ENCODE results near the gene SLC46A2. TPM values are rescaled to one million over a fixed set of nuclear protein-coding genes. Genes with fewer than 3 reads are reported as not detected.

The SLC46A2 gene
- total and polyA plus RNA-seq, 2 of the 8 experiments (the other 6 are each of a cell fraction or from before 2014, with no cell fraction given) = 0.03 TPM; not detected in 1

DNA sequence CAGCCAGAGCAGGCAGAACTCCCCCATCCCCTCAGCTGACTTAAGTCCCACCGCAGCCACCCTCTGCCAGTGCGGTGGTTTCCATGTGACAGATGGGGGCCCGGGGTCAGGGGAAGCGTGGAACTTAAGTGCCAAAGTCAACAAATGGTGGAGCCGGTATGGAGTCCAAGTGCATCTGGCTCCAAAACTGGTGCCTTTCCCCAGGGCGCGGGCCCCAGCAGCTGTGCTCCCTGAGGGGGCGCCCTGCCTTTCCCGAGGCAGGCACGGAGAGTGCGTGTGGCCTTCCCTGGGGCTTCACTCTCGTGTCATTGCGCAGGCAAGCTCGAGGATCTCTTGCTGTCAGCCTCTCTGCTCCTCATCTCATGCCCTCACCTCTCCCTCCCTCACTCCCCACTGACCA is 33.8 kb downstream of the SLC46A2 start:
- Histone ChIP-seq H2BK20ac (ENCODE audit: low read length) (no peak overlapping the region), H3K23me2 (ENCODE audit: low read depth, low read length) (no peaks in the 10 kb centered on the region; the same call in 1 of the 2 replicates), H3K4me2 (ENCODE audit: insufficient read depth in 1 of 2, low read depth in 2 of 2, low read length in 2 of 2) (no peak overlapping the region), H3K56ac (replicated peaks; ENCODE audit: insufficient read length, low read depth, low read length) (no peak overlapping the region), H3K36me3 (ENCODE audit: control insufficient read depth in 2 of 4, insufficient read depth in 4 of 4, low read length in 3 of 4) (no peaks in the 10 kb centered on the region; a peak in 1 of 8 replicates), H4K5ac (ENCODE audit: insufficient read length, low read depth, low read length) (no peak overlapping the region), H3K18ac (ENCODE audit: extremely low read depth, low read length) (no peak overlapping the region), H4K91ac (replicated peaks; ENCODE audit: insufficient read length, low read length) (no peak overlapping the region), H3K79me1 (ENCODE audit: low read depth, low read length) (peaks cover 2% of the 10 kb centered on the region; the same call in 1 of the 2 replicates), H3K4me3 (ENCODE audit: extremely low read depth in 1 of 4, insufficient read depth in 2 of 4, low read depth in 3 of 4, low read length in 4 of 4) (no peak overlapping the region), H3K9ac (replicated peaks in 1 of 4; ENCODE audit: extremely low read depth in 1 of 4, low read depth in 3 of 4, low read length in 3 of 4) (no peak overlapping the region), H4K20me1 (replicated peaks in 1 of 2; ENCODE audit: control insufficient read depth in 1 of 2, insufficient read depth in 2 of 2, low read length in 2 of 2) (peaks cover 0 to 5% of the 10 kb centered on the region in 2 experiments), H2BK120ac (replicated peaks; ENCODE audit: low read depth, low read length) (no peak overlapping the region), H3K14ac (ENCODE audit: insufficient read length) (no peak overlapping the region), H4K8ac (ENCODE audit: extremely low read depth, insufficient read depth, low read length) (no peak overlapping the region), H2BK15ac (ENCODE audit: low read length) (no peak overlapping the region), H2BK5ac (ENCODE audit: low read depth, low read length) (no peak overlapping the region), H3K27me3 (replicated peaks in 1 of 4; ENCODE audit: control insufficient read depth in 3 of 4, extremely low read depth in 1 of 4, insufficient read depth in 3 of 4, low read length in 3 of 4) (no peaks in the 10 kb centered on the region), H3K79me2 (ENCODE audit: control insufficient read depth in 1 of 2, insufficient read depth in 2 of 2, low read length in 2 of 2) (no peaks in the 10 kb centered on the region), H3K23ac (ENCODE audit: insufficient read length) (no peak overlapping the region), H3K27ac (ENCODE audit: low read depth, low read length) (no peak overlapping the region), H3K4ac (replicated peaks; ENCODE audit: insufficient read length, low read depth, low read length) (no peak overlapping the region), H2AK5ac (ENCODE audit: low read depth, low read length) (no peak overlapping the region), H3K9me3 (ENCODE audit: insufficient read depth in 2 of 2, low read depth in 1 of 2, low read length in 1 of 2) (no peaks in the 10 kb centered on the region), H3K4me1 (replicated peaks in 1 of 4; ENCODE audit: control insufficient read depth in 3 of 4, insufficient read depth in 4 of 4, low read length in 3 of 4) (no peaks in the 10 kb centered on the region; a peak in 2 of 7 replicates), H2AFZ (ENCODE audit: low read length) (no peak overlapping the region), H2BK12ac (ENCODE audit: low read depth, low read length) (no peak overlapping the region)
- 91% methylated on average over 14 of the region's 14 CpGs; no CpG with 5 or more reads in 1 of the 2 experiments for WGBS, 2 experiments (ENCODE audit: extremely low coverage in 1 of 2, insufficient coverage in 1 of 2, insufficient read length in 1 of 2, insufficient replicate concordance in 2 of 2, low coverage in 1 of 2, low lambda C conversion rate in 2 of 2, missing lambda C conversion rate in 1 of 2)
- TF ChIP-seq ASH2L (IDR thresholded peaks at IDR 0.05; ENCODE audit: low read length) (no peak), ZNF274 (IDR thresholded peaks at IDR 0.05; ENCODE audit: borderline replicate concordance, extremely low read depth, low read length) (no peak), SIN3A (conservative IDR thresholded peaks at IDR 0.05 in 1 of 2, IDR thresholded peaks at IDR 0.05 in 1 of 2; ENCODE audit: low read depth in 1 of 2, low read length in 2 of 2) (no peak), HDAC2 (IDR thresholded peaks at IDR 0.05; ENCODE audit: borderline replicate concordance in 1 of 2, low read depth in 2 of 2, low read length in 2 of 2) (no peak)
- TF ChIP-seq, protein P1, sequence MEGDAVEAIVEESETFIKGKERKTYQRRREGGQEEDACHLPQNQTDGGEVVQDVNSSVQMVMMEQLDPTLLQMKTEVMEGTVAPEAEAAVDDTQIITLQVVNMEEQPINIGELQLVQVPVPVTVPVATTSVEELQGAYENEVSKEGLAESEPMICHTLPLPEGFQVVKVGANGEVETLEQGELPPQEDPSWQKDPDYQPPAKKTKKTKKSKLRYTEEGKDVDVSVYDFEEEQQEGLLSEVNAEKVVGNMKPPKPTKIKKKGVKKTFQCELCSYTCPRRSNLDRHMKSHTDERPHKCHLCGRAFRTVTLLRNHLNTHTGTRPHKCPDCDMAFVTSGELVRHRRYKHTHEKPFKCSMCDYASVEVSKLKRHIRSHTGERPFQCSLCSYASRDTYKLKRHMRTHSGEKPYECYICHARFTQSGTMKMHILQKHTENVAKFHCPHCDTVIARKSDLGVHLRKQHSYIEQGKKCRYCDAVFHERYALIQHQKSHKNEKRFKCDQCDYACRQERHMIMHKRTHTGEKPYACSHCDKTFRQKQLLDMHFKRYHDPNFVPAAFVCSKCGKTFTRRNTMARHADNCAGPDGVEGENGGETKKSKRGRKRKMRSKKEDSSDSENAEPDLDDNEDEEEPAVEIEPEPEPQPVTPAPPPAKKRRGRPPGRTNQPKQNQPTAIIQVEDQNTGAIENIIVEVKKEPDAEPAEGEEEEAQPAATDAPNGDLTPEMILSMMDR (IDR thresholded peaks at IDR 0.05; ENCODE audit: control extremely low read depth in 1 of 3, insufficient read depth in 1 of 3, low read depth in 1 of 3, low read length in 3 of 3) = peak in 1 of 3 experiments; percentile 4; a peak in 1 of 4 replicates
- DNase-seq (ENCODE audit: low read depth in 1 of 2, low spot score in 2 of 2) = no peak
- ChIA-PET CTCF (ENCODE audit: partially characterized antibody) (interaction anchor here (0.6 to 6.0 kb wide), 7 partner anchors 11 to 47 kb away, joined by 3 to 51 read pairs (median 6); no protein-coding TSS in a partner anchor), POLR2A (ENCODE audit: partially characterized antibody) (interaction anchor here (1.6 kb wide), 1 partner anchor 28 kb away, joined by 3 read pairs; no protein-coding TSS in a partner anchor)
- FAIRE-seq = no peak
